ENCODE data around the gene PROC. TPM values are rescaled to one million over a fixed set of nuclear protein-coding genes. Genes with fewer than 3 reads are reported as not detected.

PROC gene
- total RNA-seq, 2 experiments from 2014 or later, result 0.28 TPM; not detected in 1

DNA sequence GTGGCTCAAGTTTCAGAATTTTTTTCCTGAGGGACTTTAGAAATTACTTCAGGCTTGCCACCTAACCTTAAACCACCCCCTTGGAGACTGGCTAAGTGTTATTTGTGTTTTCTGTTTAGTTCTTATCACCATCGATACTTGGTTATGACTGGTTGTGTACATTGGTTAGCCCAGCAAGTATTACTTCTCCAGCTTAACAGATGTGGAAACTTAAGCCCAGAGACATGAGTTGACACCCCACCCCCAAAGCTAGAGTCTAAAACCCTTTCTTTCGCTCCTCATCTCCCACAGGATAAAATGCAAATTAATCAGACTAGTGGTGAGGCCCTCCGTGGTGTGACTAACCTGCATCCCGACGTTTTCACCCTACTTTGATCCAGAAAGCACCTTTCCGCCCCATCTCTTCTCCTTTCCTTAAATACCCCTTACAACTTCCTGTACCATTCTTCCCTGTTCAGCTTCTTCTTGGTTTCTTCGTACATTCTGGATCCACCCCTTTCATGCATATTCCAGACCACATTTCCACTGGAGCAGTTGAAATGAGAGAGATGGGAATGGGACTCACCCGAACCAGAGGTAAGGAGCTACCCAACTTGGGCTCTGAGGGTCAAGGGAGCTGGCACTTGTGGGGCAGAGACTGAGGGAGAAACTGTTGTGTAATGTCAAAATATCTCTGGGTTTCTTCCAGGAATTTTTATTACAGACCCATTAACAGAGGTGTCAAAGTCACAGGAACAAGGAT lies 29.6 kb upstream of the PROC start:
- TF ChIP-seq, protein P1, sequence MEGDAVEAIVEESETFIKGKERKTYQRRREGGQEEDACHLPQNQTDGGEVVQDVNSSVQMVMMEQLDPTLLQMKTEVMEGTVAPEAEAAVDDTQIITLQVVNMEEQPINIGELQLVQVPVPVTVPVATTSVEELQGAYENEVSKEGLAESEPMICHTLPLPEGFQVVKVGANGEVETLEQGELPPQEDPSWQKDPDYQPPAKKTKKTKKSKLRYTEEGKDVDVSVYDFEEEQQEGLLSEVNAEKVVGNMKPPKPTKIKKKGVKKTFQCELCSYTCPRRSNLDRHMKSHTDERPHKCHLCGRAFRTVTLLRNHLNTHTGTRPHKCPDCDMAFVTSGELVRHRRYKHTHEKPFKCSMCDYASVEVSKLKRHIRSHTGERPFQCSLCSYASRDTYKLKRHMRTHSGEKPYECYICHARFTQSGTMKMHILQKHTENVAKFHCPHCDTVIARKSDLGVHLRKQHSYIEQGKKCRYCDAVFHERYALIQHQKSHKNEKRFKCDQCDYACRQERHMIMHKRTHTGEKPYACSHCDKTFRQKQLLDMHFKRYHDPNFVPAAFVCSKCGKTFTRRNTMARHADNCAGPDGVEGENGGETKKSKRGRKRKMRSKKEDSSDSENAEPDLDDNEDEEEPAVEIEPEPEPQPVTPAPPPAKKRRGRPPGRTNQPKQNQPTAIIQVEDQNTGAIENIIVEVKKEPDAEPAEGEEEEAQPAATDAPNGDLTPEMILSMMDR (IDR thresholded peaks at IDR 0.05), result no peak
- no peaks in the 10 kb centered on the region for H3K27me3 ChIP-seq (ENCODE audit: control insufficient read depth in 1 of 2, insufficient read depth in 2 of 2, low read length in 2 of 2)
- H3K27me3 Mint-ChIP-seq, result no peaks in the 10 kb centered on the region
- POLR2A ChIA-PET, result interaction anchor here (0.9 to 2.3 kb wide), 8 partner anchors 9 to 314 kb away, joined by 3 to 20 read pairs (median 4); partner anchors contain the start of genes ERCC3 and IWS1
- DNase-seq, result no peak
- H3K9me3 Mint-ChIP-seq, result no peaks in the 10 kb centered on the region
- H3K4me1 ChIP-seq (ENCODE audit: insufficient read depth, low read length), result peaks cover 30% of the 10 kb centered on the region
- H3K4me3 Mint-ChIP-seq, result peak overlapping the region; percentile 89
- CTCF ChIA-PET, result interaction anchor here (4.4 kb wide), 1 partner anchor 27 kb away, joined by 29 read pairs; no protein-coding TSS in a partner anchor
- H3K4me3 ChIP-seq (ENCODE audit: low read length), result peak overlapping the region; percentile 62
- no peaks in the 10 kb centered on the region for H3K9me3 ChIP-seq (ENCODE audit: control insufficient read depth in 1 of 2, insufficient read depth in 1 of 2, low read length in 2 of 2)
- H3K27ac Mint-ChIP-seq, result peak overlapping the region; percentile 100
- H3K36me3 ChIP-seq (ENCODE audit: insufficient read depth, low read length), result no peaks in the 10 kb centered on the region
- peak overlapping the region; percentile 96 to 99 for H3K27ac ChIP-seq (ENCODE audit: low read depth in 1 of 2, low read length in 2 of 2)
- peaks cover 38% of the 10 kb centered on the region for H3K36me3 Mint-ChIP-seq (ENCODE audit: low read depth)
- ATAC-seq (ENCODE audit: poor library complexity), result peak; percentile 15
- intact Hi-C loops (cut with DNase I, micrococcal nuclease), result loop anchor here in 1 of 2 experiments (2.0 to 10.0 kb wide), 7 partner anchors 18 to 639 kb away; partner anchors contain the start of genes AMMECR1L, ERCC3, SAP130 and SFT2D3
- peaks cover 62% of the 10 kb centered on the region for H3K4me1 Mint-ChIP-seq (ENCODE audit: low read depth)

DNA sequence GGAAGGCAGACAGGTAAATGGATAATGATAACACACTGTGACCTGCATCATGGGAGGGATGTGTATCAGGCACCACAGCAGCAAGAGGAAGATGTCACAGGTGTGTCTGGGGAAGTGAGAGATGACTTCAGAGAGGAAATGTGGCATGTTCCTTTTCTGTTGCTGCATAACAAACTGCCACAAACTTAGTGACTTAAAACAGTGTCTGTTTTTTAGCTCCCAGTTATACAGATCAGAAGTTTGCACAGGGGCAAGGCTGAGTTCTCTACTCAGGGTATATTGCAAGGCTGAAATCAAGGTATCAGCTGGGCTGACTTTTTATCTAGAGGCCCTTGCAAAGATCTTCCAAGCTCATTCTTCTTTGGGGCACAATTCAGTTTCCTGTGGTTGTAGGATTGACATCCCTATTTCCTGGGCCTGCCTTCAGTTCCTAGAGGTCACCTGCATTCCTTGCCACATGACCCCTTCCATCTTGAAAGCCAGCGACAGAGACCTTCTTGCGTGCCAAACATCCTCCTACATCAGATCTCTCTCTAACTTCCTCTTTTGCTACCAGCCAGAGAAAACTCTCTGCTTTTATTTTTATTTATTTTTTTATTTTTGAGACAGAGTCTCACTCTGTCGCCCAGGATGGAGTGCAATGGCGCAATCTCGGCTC lies 28.3 kb upstream of the PROC start:
- Histone ChIP-seq H3K4me1 (ENCODE audit: insufficient read depth, low read length) (peaks cover 30% of the 10 kb centered on the region), H3K27ac (ENCODE audit: low read depth in 1 of 2, low read length in 2 of 2) (peak overlapping the region; percentile 46 to 96), H3K27me3 (ENCODE audit: control insufficient read depth in 1 of 2, insufficient read depth in 2 of 2, low read length in 2 of 2) (no peaks in the 10 kb centered on the region), H3K9me3 (ENCODE audit: control insufficient read depth in 1 of 2, insufficient read depth in 1 of 2, low read length in 2 of 2) (no peaks in the 10 kb centered on the region), H3K4me3 (ENCODE audit: low read length) (no peak overlapping the region), H3K36me3 (ENCODE audit: insufficient read depth, low read length) (no peaks in the 10 kb centered on the region)
- H3K36me3 Mint-ChIP-seq (ENCODE audit: low read depth), result peaks cover 29% of the 10 kb centered on the region
- ChIA-PET CTCF (interaction anchor here (0.8 to 4.4 kb wide), 2 partner anchors 9 to 26 kb away, joined by 3 to 29 read pairs; no protein-coding TSS in a partner anchor), POLR2A (interaction anchor here (0.6 to 2.3 kb wide), 5 partner anchors 10 to 96 kb away, joined by 3 to 20 read pairs (median 6); partner anchors contain the start of gene ERCC3)
- DNase-seq (peak in 6 of 14 experiments; percentile 19 to 72 (median 60)), ATAC-seq (ENCODE audit: poor library complexity) (peak; percentile 21)
- peak overlapping the region; percentile 89 for H3K4me3 Mint-ChIP-seq
- TF ChIP-seq, protein P1 (IDR thresholded peaks at IDR 0.05), result no peak
- no peaks in the 10 kb centered on the region for H3K27me3 Mint-ChIP-seq
- peak overlapping the region; percentile 100 for H3K27ac Mint-ChIP-seq
- peaks cover 53% of the 10 kb centered on the region for H3K4me1 Mint-ChIP-seq (ENCODE audit: low read depth)
- intact Hi-C loops (cut with DNase I, micrococcal nuclease), result loop anchor here in 1 of 2 experiments (2.0 to 10.0 kb wide), 8 partner anchors 17 to 637 kb away; partner anchors contain the start of genes AMMECR1L, ERCC3, SAP130 and SFT2D3
- no peaks in the 10 kb centered on the region for H3K9me3 Mint-ChIP-seq

DNA sequence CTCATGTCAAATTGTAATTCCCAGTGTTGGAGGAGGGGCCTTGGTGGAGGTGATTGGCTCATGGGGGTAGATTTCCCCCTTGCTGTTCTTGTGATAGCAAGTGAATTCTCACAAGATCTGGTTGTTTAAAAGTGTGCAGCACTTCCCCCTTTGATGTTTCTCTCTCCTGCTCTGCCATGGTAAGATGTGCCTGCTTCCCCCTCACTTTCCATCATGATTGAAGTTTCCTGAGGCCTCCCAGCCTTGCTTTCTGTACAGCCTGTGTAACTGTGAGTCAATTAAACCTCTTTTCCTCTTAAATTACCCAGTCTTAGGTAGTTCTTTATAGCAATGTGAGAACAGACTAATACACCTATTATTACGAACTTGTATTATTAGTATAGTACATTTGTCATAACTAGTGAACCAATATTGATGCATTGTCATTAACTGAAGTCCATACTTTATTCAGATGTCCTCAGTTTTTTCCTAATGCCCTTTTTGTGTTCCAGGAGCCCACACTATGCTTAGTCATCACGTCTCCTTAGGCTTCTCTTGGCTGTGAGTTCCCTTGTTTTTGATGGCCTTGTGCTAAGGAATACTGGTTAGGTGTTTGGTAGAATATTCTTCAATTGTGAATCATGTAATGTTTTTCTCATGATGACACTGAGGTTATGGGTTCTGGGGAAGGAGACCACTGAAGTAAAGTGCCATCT lies 25.9 kb upstream of the PROC start:
- CTCF ChIA-PET, result no interaction called here
- peak overlapping the region; percentile 47 for H3K27ac Mint-ChIP-seq

More for the DNA sequence above, 25.9 kb upstream of the PROC start:
- Mint-ChIP-seq H3K36me3 (ENCODE audit: low read depth) (peaks cover 11% of the 10 kb centered on the region), H3K9me3 (no peaks in the 10 kb centered on the region), H3K27me3 (no peaks in the 10 kb centered on the region), H3K4me1 (ENCODE audit: low read depth) (peaks cover 30% of the 10 kb centered on the region), H3K4me3 (peak overlapping the region; percentile 40)
- DNase-seq (no peak), ATAC-seq (ENCODE audit: poor library complexity) (no peak)
- intact Hi-C loops (cut with DNase I, micrococcal nuclease), result loop anchor here in 1 of 2 experiments (10.0 kb wide), 1 partner anchor 317 kb away; no protein-coding TSS in a partner anchor
- H3K27ac ChIP-seq (ENCODE audit: low read depth in 1 of 2, low read length in 2 of 2), result no peak overlapping the region
- no peaks in the 10 kb centered on the region for H3K9me3 ChIP-seq (ENCODE audit: control insufficient read depth in 1 of 2, insufficient read depth in 1 of 2, low read length in 2 of 2)
- TF ChIP-seq, protein P1 (IDR thresholded peaks at IDR 0.05), result no peak
- POLR2A ChIA-PET, result no interaction called here
- no peaks in the 10 kb centered on the region for H3K27me3 ChIP-seq (ENCODE audit: control insufficient read depth in 1 of 2, insufficient read depth in 2 of 2, low read length in 2 of 2)
- H3K4me3 ChIP-seq (ENCODE audit: low read length), result no peak overlapping the region
- H3K36me3 ChIP-seq (ENCODE audit: insufficient read depth, low read length), result no peaks in the 10 kb centered on the region
- peaks cover 27% of the 10 kb centered on the region for H3K4me1 ChIP-seq (ENCODE audit: insufficient read depth, low read length)
